CD4-positive, alpha-beta memory T cell (primary cell): Measurements from ENCODE around the gene DGKE. TPM values are rescaled to one million over a fixed set of nuclear protein-coding genes. Genes with fewer than 3 reads are reported as not detected.
A peak's percentile ranks its signal among the peaks of the same experiment; 100 is the strongest.

Experiments used
- CTCF ChIA-PET: fragments of 350-600 bp; sonication (Branson Sonifier 250); formaldehyde crosslinking; loops from one replicate; lab custom pipeline; 2021; ENCODE audit warnings: inconsistent platforms; ENCODE audit not compliant: partially characterized antibody; lab: Charles Lee
- POLR2A ChIA-PET: fragments of 350-600 bp; sonication (Branson Sonifier 250); formaldehyde crosslinking; loops from one replicate; lab custom pipeline; 2021; ENCODE audit not compliant: partially characterized antibody; lab: Charles Lee
- DNase-seq, 5 donors: peaks; one replicate each; pipeline versions ENCODE4 v3.0.0 to v3.0.0-alpha.2; 2020 to 2022; ENCODE audit warnings: mixed read lengths in 1 of 5
- H3K27ac ChIP-seq: one replicate; pipeline ENCODE4 v1.7.0; 2013; ENCODE audit warnings: low read depth, low read length
- H3K27me3 ChIP-seq: 2 replicates; pipeline ENCODE4 v1.7.0; 2013; ENCODE audit warnings: mild to moderate bottlenecking, low read length, moderate library complexity; ENCODE audit not compliant: insufficient read depth
- H3K36me3 ChIP-seq: 2 replicates; pipeline ENCODE4 v1.7.0; 2013; ENCODE audit warnings: mild to moderate bottlenecking, low read length, moderate library complexity; ENCODE audit not compliant: insufficient read depth
- H3K4me1 ChIP-seq: 2 replicates; pipeline ENCODE4 v1.7.0; 2013; ENCODE audit warnings: mild to moderate bottlenecking, low read length, moderate library complexity; ENCODE audit not compliant: insufficient read depth
- H3K4me3 ChIP-seq, 2 donors: one replicate each; pipeline ENCODE4 v1.7.0; 2013; ENCODE audit warnings: low read length in 2 of 2, mild to moderate bottlenecking in 1 of 2
- H3K9me3 ChIP-seq, 2 donors: one replicate each; pipeline ENCODE4 v1.7.0; 2013; ENCODE audit warnings: low read length in 2 of 2, control low read depth in 1 of 2; ENCODE audit not compliant: control insufficient read depth in 1 of 2
- H3K27ac Mint-ChIP-seq, 7 donors: one replicate each; pipeline ENCODE4 v1.8.0; 2020 to 2021; ENCODE audit warnings: mixed read lengths in 7 of 7, mild to moderate bottlenecking in 6 of 7, inconsistent platforms in 3 of 7, moderate library complexity in 3 of 7
- H3K27me3 Mint-ChIP-seq, 2 donors: one replicate each; pipeline ENCODE4 v1.8.0; 2020 to 2021; ENCODE audit warnings: mixed read lengths in 2 of 2
- H3K36me3 Mint-ChIP-seq, 2 donors: one replicate each; pipeline ENCODE4 v1.8.0; 2020 to 2021; ENCODE audit warnings: mixed read lengths in 2 of 2, inconsistent platforms in 1 of 2, mild to moderate bottlenecking in 1 of 2
- H3K4me1 Mint-ChIP-seq, 4 donors: one replicate each; pipeline ENCODE4 v1.8.0; 2020 to 2021; ENCODE audit warnings: mixed read lengths in 4 of 4, mild to moderate bottlenecking in 1 of 4
- H3K4me3 Mint-ChIP-seq, 8 donors: one replicate each; pipeline ENCODE4 v1.8.0; 2020 to 2021; ENCODE audit warnings: mixed read lengths in 8 of 8, mild to moderate bottlenecking in 7 of 8, moderate library complexity in 6 of 8, inconsistent platforms in 3 of 8
- H3K9me3 Mint-ChIP-seq, 8 donors: one replicate each; pipeline ENCODE4 v1.8.0; 2020 to 2021; ENCODE audit warnings: mixed read lengths in 8 of 8, mild to moderate bottlenecking in 5 of 8, inconsistent platforms in 3 of 8, moderate library complexity in 1 of 8
- intact Hi-C: fragments of 100-400 bp; cut with micrococcal nuclease; formaldehyde crosslinking; loops from one replicate; pipeline ENCODE4 v1.15.1; 2023
- polyA plus RNA-seq, 2 donors: library from polyadenylated mRNA; unstranded; fragments of 300-500 nt; fragmentation: Illumina TruSeq; gene quantifications; one replicate each; pipeline ENCODE4 v1.2.3, GENCODE V29; 2021
- total RNA-seq, 2 experiments: library from RNA; stranded (reverse); gene quantifications; one replicate each; pipeline ENCODE4 v1.2.3, GENCODE V29; 2021

The DGKE gene
- total and polyA plus RNA-seq, 4 experiments from 2014 or later: 4.3 to 37.7 (median 21.9) TPM

- DNase-seq: no peak
- intact Hi-C loops: no loop called here
- Histone ChIP-seq H3K27me3 (no peaks in the 10 kb centered on the region), H3K36me3 (no peaks in the 10 kb centered on the region), H3K4me3 (no peak overlapping the region), H3K4me1 (peaks cover 4% of the 10 kb centered on the region), H3K27ac (no peak overlapping the region), H3K9me3 (no peaks in the 10 kb centered on the region)
- Mint-ChIP-seq H3K36me3 (peaks cover 4% of the 10 kb centered on the region in 2 donors), H3K4me3 (no peak overlapping the region), H3K27ac (no peak overlapping the region), H3K4me1 (peaks cover 0 to 6% (median 4%) of the 10 kb centered on the region in 4 donors), H3K27me3 (no peaks in the 10 kb centered on the region), H3K9me3 (no peaks in the 10 kb centered on the region)
- ChIA-PET CTCF (interaction anchor here (1.7 to 7.3 kb wide), 2 partner anchors 118 to 120 kb away, joined by 4 to 172 read pairs; no protein-coding TSS in a partner anchor), POLR2A (no interaction called here)
These were observed 11.2 kb upstream of the DGKE start for GRCh38 chr17:56822725-56823124.

- no peaks in the 10 kb centered on the region for H3K9me3 Mint-ChIP-seq
- POLR2A ChIA-PET: interaction anchor here (1.0 to 1.5 kb wide), 2 partner anchors 10 to 12 kb away, joined by 3 to 4 read pairs; partner anchors contain the start of genes C17orf67 and DGKE
- Histone ChIP-seq H3K4me1 (peaks cover 4% of the 10 kb centered on the region), H3K9me3 (no peaks in the 10 kb centered on the region), H3K4me3 (no peak overlapping the region), H3K36me3 (no peaks in the 10 kb centered on the region), H3K27ac (no peak overlapping the region), H3K27me3 (no peaks in the 10 kb centered on the region)
- H3K27ac Mint-ChIP-seq: peak overlapping the region in 1 of 7 donors; percentile 41
- H3K4me3 Mint-ChIP-seq: no peak overlapping the region
- peaks cover 4 to 8% (median 6%) of the 10 kb centered on the region in 4 donors for H3K4me1 Mint-ChIP-seq
- peaks cover 6 to 8% of the 10 kb centered on the region in 2 donors for H3K36me3 Mint-ChIP-seq
- no peaks in the 10 kb centered on the region for H3K27me3 Mint-ChIP-seq
- no peak for DNase-seq
- intact Hi-C loops: no loop called here
- CTCF ChIA-PET: interaction anchor here (1.0 to 4.6 kb wide), 3 partner anchors 8 to 117 kb away, joined by 4 to 14 read pairs (median 4); no protein-coding TSS in a partner anchor
These were observed 10.1 kb upstream of the DGKE start for GRCh38 chr17:56823848-56824247.

- Mint-ChIP-seq H3K4me3 (no peak overlapping the region), H3K36me3 (peaks cover 6 to 10% of the 10 kb centered on the region in 2 donors), H3K4me1 (peaks cover 5 to 13% (median 5%) of the 10 kb centered on the region in 4 donors), H3K9me3 (no peaks in the 10 kb centered on the region), H3K27me3 (no peaks in the 10 kb centered on the region), H3K27ac (peak overlapping the region in 1 of 7 donors; percentile 24)
- H3K4me3 ChIP-seq: no peak overlapping the region
- intact Hi-C loops: no loop called here
- no peak overlapping the region for H3K27ac ChIP-seq
- no peaks in the 10 kb centered on the region for H3K36me3 ChIP-seq
- DNase-seq: no peak
- H3K9me3 ChIP-seq: no peaks in the 10 kb centered on the region
- ChIA-PET CTCF (interaction anchor here (1.2 to 4.6 kb wide), 4 partner anchors 9 to 231 kb away, joined by 3 to 14 read pairs (median 4); partner anchors contain the start of genes C17orf67, DGKE and NOG), POLR2A (interaction anchor here (1.0 to 1.5 kb wide), 2 partner anchors 9 to 11 kb away, joined by 3 to 4 read pairs; partner anchors contain the start of genes C17orf67 and DGKE)
- H3K27me3 ChIP-seq: no peaks in the 10 kb centered on the region
- peaks cover 1% of the 10 kb centered on the region for H3K4me1 ChIP-seq
These were observed 9.4 kb upstream of the DGKE start for GRCh38 chr17:56824503-56824902.

GRCh38 chr17:56826611-56827414 lies 7.1 kb upstream of the DGKE start:
- Mint-ChIP-seq H3K9me3 (no peaks in the 10 kb centered on the region), H3K27me3 (no peaks in the 10 kb centered on the region), H3K4me3 (no peak overlapping the region), H3K36me3 (peaks cover 11 to 12% of the 10 kb centered on the region in 2 donors), H3K4me1 (peaks cover 9 to 29% (median 16%) of the 10 kb centered on the region in 4 donors), H3K27ac (no peak overlapping the region)
- H3K36me3 ChIP-seq: no peaks in the 10 kb centered on the region
- DNase-seq: no peak
- no peak overlapping the region for H3K4me3 ChIP-seq
- POLR2A ChIA-PET: interaction anchor here (0.8 kb wide), 1 partner anchor 87 kb away, joined by 3 read pairs; the partner anchor contains the start of gene TRIM25
- no peaks in the 10 kb centered on the region for H3K9me3 ChIP-seq
- H3K27ac ChIP-seq: no peak overlapping the region
- intact Hi-C loops: no loop called here
- CTCF ChIA-PET: interaction anchor here (1.0 to 4.6 kb wide), 4 partner anchors 8 to 115 kb away, joined by 4 to 14 read pairs (median 4); no protein-coding TSS in a partner anchor
- H3K27me3 ChIP-seq: no peaks in the 10 kb centered on the region
- peaks cover 15% of the 10 kb centered on the region for H3K4me1 ChIP-seq

- intact Hi-C loops: loop anchor here (5.0 kb wide), 5 partner anchors 131 to 1686 kb away; partner anchors contain the start of genes COIL, MSI2 and SRSF1
- H3K9me3 ChIP-seq: no peaks in the 10 kb centered on the region
- no peak for DNase-seq
- Mint-ChIP-seq H3K9me3 (no peaks in the 10 kb centered on the region), H3K27me3 (no peaks in the 10 kb centered on the region), H3K36me3 (peaks cover 8 to 15% of the 10 kb centered on the region in 2 donors), H3K4me1 (peaks cover 23 to 51% (median 35%) of the 10 kb centered on the region in 4 donors), H3K27ac (peak overlapping the region in 6 of 7 donors; percentile 8 to 91 (median 49)), H3K4me3 (peak overlapping the region in 4 of 8 donors; percentile 39 to 68 (median 44))
- peak overlapping the region; percentile 1 for H3K27ac ChIP-seq
- ChIA-PET POLR2A (no interaction called here), CTCF (interaction anchor here (1.4 kb wide), 1 partner anchor 7 kb away, joined by 4 read pairs; no protein-coding TSS in a partner anchor)
- peaks cover 37% of the 10 kb centered on the region for H3K4me1 ChIP-seq
- no peak overlapping the region for H3K4me3 ChIP-seq
- no peaks in the 10 kb centered on the region for H3K27me3 ChIP-seq
- H3K36me3 ChIP-seq: no peaks in the 10 kb centered on the region
These were observed 3.1 kb upstream of the DGKE start for GRCh38 chr17:56830726-56831368.

GRCh38 chr17:56831369-56832095 lies 2.4 kb upstream of the DGKE start:
- ChIA-PET POLR2A (interaction anchor here (0.5 kb wide), 1 partner anchor 1688 kb away, joined by 3 read pairs; no protein-coding TSS in a partner anchor), CTCF (interaction anchor here (0.8 to 1.4 kb wide), 3 partner anchors 8 to 51 kb away, joined by 3 to 4 read pairs (median 4); no protein-coding TSS in a partner anchor)
- Mint-ChIP-seq H3K27ac (peak overlapping the region in 3 of 7 donors; percentile 46 to 96 (median 81)), H3K9me3 (no peaks in the 10 kb centered on the region), H3K27me3 (no peaks in the 10 kb centered on the region), H3K36me3 (peaks cover 8 to 17% of the 10 kb centered on the region in 2 donors), H3K4me3 (peak overlapping the region in 6 of 8 donors; percentile 13 to 91 (median 56)), H3K4me1 (peaks cover 26 to 56% (median 39%) of the 10 kb centered on the region in 4 donors)
- intact Hi-C loops: loop anchor here (5.0 kb wide), 5 partner anchors 131 to 1686 kb away; partner anchors contain the start of genes COIL, MSI2 and SRSF1
- no peaks in the 10 kb centered on the region for H3K9me3 ChIP-seq
- peak overlapping the region; percentile 79 for H3K27ac ChIP-seq
- no peaks in the 10 kb centered on the region for H3K36me3 ChIP-seq
- DNase-seq: no peak
- no peaks in the 10 kb centered on the region for H3K27me3 ChIP-seq
- no peak overlapping the region for H3K4me3 ChIP-seq
- peaks cover 43% of the 10 kb centered on the region for H3K4me1 ChIP-seq
